Activated CD4-positive, CD25-positive, alpha-beta regulatory T cell treated with anti-CD3 and anti-CD28 coated beads, Interleukin-2, amount 50 U/mL, for 72 hours (primary cell): ENCODE measurements around the gene TRAFD1.

Source experiments
- DNase-seq: peaks from one replicate; pipeline ENCODE4 v3.0.0; 2021

Gene TRAFD1

GRCh38 chr12:112179916-112180315 is 54.6 kb downstream of the TRAFD1 start:
- DNase-seq = no peak

GRCh38 chr12:112180422-112180821 is 55.1 kb downstream of the TRAFD1 start:
- DNase-seq = no peak

GRCh38 chr12:112182499-112182898 is 57.1 kb downstream of the TRAFD1 start:
- DNase-seq = no peak

GRCh38 chr12:112183141-112184021 is 58.0 kb downstream of the TRAFD1 start:
- no peak for DNase-seq

- DNase-seq = no peak
Observed at GRCh38 chr12:112184056-112184887, 58.9 kb downstream of the TRAFD1 start.

- DNase-seq = no peak
Observed at GRCh38 chr12:112185093-112185923, 59.9 kb downstream of the TRAFD1 start.

GRCh38 chr12:112188130-112188830 is 62.9 kb downstream of the TRAFD1 start:
- no peak for DNase-seq

- DNase-seq = no peak
Observed at GRCh38 chr12:112190231-112191025, 65.1 kb downstream of the TRAFD1 start.

- DNase-seq = no peak
Observed at GRCh38 chr12:112191201-112191600, 65.8 kb downstream of the TRAFD1 start.

- no peak for DNase-seq
Observed at GRCh38 chr12:112191840-112192321, 66.5 kb downstream of the TRAFD1 start.

GRCh38 chr12:112192475-112192874 is 67.1 kb downstream of the TRAFD1 start:
- no peak for DNase-seq

- no peak for DNase-seq
Observed at GRCh38 chr12:112194601-112195247, 69.4 kb downstream of the TRAFD1 start.

GRCh38 chr12:112196196-112196875 is 71.0 kb downstream of the TRAFD1 start:
- no peak for DNase-seq

- DNase-seq = no peak
Observed at GRCh38 chr12:112198120-112198733, 72.9 kb downstream of the TRAFD1 start.

GRCh38 chr12:112199136-112199535 is 73.8 kb downstream of the TRAFD1 start:
- no peak for DNase-seq
